ENCODE results near the gene SP1.

Gene SP1

GRCh38 chr12:53452159-53453077 is 72.4 kb downstream of the SP1 start (continued):
- TF ChIP-seq ZBTB6 (tag by site-specific recombination; IDR thresholded peaks at IDR 0.05) (0 out of 2 replicates have a peak, but pooled peaks have one; percentile 11), ZNF391 (tag by site-specific recombination; IDR thresholded peaks at IDR 0.05; ENCODE audit: borderline replicate concordance, low read depth) (peak; percentile 54; the same call in 1 of the 2 replicates), BCL11A (tag by site-specific recombination; IDR thresholded peaks at IDR 0.05; ENCODE audit: low read depth) (peak; percentile 60), SP7 (tag by site-specific recombination; IDR thresholded peaks at IDR 0.05) (no peak; the same call in none of the 2 replicates), GLI4 (tag by site-specific recombination; IDR thresholded peaks at IDR 0.05) (peak; percentile 45; the same call in 1 of the 2 replicates), ZNF792 (tag by site-specific recombination; IDR thresholded peaks at IDR 0.05) (peak; percentile 42; the same call in 1 of the 2 replicates), PRDM2 (tag by site-specific recombination; IDR thresholded peaks at IDR 0.05; ENCODE audit: borderline replicate concordance) (no peak), GLIS1 (tag by site-specific recombination; IDR thresholded peaks at IDR 0.05) (peak; percentile 94), ZNF404 (tag by site-specific recombination; IDR thresholded peaks at IDR 0.05) (no peak), ZNF571 (tag by site-specific recombination; IDR thresholded peaks at IDR 0.05) (no peak), ZNF629 (tag by site-specific recombination; IDR thresholded peaks at IDR 0.05) (no peak), IKZF3 (tag by site-specific recombination; IDR thresholded peaks at IDR 0.05) (peak; percentile 55), CTCF (tag by site-specific recombination; IDR thresholded peaks at IDR 0.05) (peak; percentile 90), KLF1 (tag by site-specific recombination; IDR thresholded peaks at IDR 0.05) (peak; percentile 53), ZNF24 (tag by site-specific recombination; IDR thresholded peaks at IDR 0.05) (peak; percentile 32; the same call in 1 of the 2 replicates), ZNF624 (tag by site-specific recombination; IDR thresholded peaks at IDR 0.05) (no peak), ZNF677 (tag by site-specific recombination; IDR thresholded peaks at IDR 0.05) (no peak), SP2 (tag by site-specific recombination; IDR thresholded peaks at IDR 0.05) (peak; percentile 22), ZNF324 (tag by site-specific recombination; IDR thresholded peaks at IDR 0.05) (peak; percentile 92), SCRT1 (tag by site-specific recombination; IDR thresholded peaks at IDR 0.05; ENCODE audit: borderline replicate concordance) (no peak), ZNF791 (tag by site-specific recombination; IDR thresholded peaks at IDR 0.05) (no peak), ZSCAN16 (tag by site-specific recombination; IDR thresholded peaks at IDR 0.05) (peak; percentile 46; the same call in 1 of the 2 replicates), KLF8 (tag by site-specific recombination; IDR thresholded peaks at IDR 0.05) (peak; percentile 46; the same call in 1 of the 2 replicates), REST (tag by site-specific recombination; IDR thresholded peaks at IDR 0.05) (0 out of 2 replicates have a peak, but pooled peaks have one; percentile 49), ZNF701 (tag by site-specific recombination; IDR thresholded peaks at IDR 0.05) (peak; percentile 50; the same call in 1 of the 2 replicates), ZNF48 (tag by site-specific recombination; IDR thresholded peaks at IDR 0.05) (no peak), ZNF555 (tag by site-specific recombination; conservative IDR thresholded peaks at IDR 0.05) (no peak), ZNF658 (tag by site-specific recombination; IDR thresholded peaks at IDR 0.05) (no peak)

Measured in HEK293 (cell line).